ENCODE results near the gene WDFY1. TPM values are rescaled to one million over a fixed set of nuclear protein-coding genes. Genes with fewer than 3 reads are reported as not detected.

WDFY1 gene
- polyA plus RNA-seq, 5 donors, result 53.7 to 78.0 (median 69.4) TPM

GRCh38 chr2:223860809-223861738 lies 84.1 kb downstream of the WDFY1 start:
- no peak for DNase-seq

- DNase-seq, result no peak
Measured at GRCh38 chr2:223859070-223859469, 86.1 kb downstream of the WDFY1 start.

- no peak for DNase-seq
Measured at GRCh38 chr2:223856584-223856983, 88.6 kb downstream of the WDFY1 start.

DNA sequence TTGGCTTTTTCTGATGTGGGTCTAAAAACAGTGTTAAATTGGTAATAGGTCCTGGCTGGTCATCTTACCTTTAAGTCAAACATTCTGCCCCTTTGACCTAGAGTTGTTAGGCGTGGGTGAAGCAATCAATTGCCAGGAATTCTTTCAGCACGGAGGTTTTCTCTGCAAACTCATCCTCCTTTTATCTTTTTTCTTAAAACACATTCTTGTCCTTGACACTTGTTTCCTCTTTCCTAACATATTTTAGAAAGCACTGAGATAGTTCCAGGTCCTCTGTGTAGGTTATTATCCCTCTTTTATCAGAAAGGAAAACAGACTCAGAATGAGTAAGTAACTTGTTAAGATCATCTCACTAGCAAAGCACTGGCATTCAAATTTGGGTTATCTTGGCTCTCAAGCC lies 89.1 kb downstream of the WDFY1 start:
- no peak for DNase-seq

- DNase-seq, result no peak
Measured at GRCh38 chr2:223855426-223855825, 89.7 kb downstream of the WDFY1 start.

GRCh38 chr2:223854741-223855140 lies 90.4 kb downstream of the WDFY1 start:
- no peak for DNase-seq

DNA sequence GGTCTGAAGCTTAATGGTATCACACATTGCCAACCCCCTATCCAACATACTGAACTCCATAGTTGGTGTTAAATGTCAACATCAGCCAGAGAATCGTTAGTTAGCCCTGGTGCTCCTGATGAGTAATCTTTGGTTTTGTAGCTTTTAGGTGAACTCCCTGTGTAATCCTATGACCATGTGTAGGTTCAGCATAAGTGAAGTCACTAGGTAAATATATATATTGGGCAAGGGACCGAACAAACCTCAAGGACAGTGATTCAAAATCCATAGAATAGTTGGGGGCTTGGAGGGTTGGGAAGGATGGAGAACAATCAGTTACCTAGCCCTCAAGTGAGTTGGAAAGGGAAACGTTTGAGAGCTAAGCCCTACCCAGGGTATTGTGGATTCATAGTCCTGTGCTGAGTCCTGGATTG lies 91.7 kb downstream of the WDFY1 start:
- DNase-seq, result no peak

DNA sequence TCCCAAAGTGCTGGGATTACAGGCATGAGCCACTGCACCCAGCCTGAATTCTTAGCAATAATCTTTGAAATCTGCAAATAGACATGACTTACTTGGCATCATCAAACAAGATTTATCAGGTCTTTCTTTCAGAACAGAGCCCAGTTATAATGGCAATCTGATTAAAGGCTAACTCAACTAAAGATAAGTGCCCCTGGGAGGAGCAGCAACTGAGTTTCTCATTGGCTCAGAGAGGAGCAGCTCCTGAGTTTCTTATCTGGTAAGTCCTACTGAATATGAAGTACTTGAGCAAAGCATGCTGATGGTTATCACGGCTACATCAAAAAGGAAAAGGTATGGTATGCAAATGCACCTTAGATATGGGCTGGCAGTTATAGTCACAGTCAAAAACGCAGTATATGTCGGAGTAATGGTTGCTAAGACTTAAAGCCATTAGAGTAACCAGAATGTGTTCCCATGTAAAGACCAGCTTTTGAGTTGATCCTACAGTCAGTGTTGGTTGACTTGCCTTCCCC lies 92.8 kb downstream of the WDFY1 start:
- no peak for DNase-seq

- DNase-seq, result no peak
Measured at GRCh38 chr2:223847410-223847809, 97.7 kb downstream of the WDFY1 start.

DNA sequence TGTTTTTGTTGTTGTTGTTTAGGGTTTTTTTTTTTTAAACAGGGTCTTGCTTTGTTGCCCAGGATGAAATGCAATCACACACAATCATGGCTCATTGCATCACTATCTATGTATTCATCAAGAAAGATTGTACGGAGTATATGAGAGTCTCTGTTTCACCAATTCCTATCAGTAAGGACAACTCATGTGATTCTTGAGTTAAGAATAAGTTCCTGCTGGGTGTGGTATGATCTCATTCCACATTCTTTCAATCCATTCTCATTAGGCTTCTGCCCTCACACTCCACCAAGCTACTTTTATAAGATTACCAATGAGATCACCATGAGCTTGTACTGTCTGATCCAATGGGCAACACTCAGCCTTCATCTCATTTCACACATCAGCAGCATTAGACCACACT lies 98.6 kb downstream of the WDFY1 start:
- no peak for DNase-seq

DNA sequence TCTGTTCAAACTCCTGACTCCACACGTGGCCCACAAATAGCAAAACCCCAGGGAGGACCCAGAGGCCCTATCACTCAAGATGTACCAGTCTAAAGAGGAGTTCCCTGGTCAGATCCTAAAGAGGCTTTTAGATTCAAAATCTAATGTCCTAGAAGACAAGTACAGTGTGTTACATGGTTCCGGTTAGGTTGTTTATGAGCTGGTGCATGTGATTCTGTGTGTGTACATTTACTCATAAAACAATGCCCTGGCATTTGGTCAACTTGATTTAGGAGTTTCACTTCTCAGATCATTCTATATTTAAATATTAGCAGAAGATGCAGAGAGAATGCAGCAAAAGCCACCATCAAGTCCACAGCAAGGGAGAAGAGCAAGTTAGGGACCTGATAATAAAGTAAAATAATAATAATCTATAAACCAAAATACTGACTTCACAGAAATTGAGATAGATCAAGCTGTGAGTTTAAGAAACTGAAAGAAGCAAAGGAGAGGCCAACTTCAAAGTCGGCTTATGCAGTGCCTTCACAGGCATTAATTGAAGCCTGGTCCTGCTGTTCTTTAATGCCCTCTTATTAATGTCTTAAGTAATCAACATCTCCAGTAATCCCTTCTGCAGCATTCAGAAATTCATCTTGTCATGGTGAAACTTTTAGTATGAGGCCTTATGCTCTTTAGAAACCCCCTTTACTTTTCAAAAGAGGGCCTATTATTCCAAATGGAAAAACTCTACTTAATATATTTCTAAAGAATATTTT lies 103.5 kb downstream of the WDFY1 start:
- DNase-seq, result no peak

- peak; percentile 42 to 59 for DNase-seq
Measured at GRCh38 chr2:223837287-223838061, 107.7 kb downstream of the WDFY1 start, which contains the start of gene AP1S3. Gene AP1S3 (minus strand): TSS chr2:223837582. CDS start chr2:223837450, 132 bp downstream.

DNA sequence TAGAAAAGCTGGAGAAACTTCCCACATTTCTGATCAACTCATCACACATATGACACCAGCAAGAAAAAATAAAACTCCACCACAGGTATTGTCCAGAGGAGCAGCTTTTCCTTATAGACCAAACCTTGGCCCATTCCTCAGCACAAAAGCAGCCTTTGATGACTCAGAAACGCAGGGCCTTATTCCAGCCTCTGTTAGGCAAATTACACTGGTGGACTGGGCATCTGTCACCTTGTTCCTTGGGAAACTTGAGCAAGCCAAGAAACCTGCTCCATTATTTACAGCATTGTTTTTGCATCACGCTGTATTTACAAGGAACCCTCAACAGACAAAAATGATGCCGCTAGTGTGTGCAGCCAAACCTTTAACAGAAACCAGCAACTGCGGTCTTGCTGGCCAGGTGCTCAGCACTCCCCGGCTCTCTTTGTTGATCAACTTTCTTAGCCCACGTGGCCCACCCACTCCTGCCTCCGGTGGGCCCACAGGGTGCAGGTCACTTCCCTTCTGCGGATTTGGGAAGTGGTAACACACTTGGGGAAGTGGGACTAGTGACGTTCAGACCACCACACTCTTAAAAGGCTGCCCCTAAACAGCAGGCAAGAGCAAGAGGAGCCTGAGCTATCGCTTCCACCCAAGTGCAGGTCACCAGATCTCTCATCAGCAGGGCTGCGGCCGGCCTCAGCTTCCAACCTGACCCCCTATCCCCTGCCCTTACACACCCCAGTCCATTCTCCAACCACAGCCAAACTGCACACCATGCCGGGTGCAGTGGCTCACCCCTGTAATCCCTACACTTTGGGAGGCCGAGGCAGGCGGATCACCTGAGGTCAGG lies 109.2 kb downstream of the WDFY1 start:
- no peak for DNase-seq

- DNase-seq, result no peak
Measured at GRCh38 chr2:223834431-223834830, 110.7 kb downstream of the WDFY1 start.

DNA sequence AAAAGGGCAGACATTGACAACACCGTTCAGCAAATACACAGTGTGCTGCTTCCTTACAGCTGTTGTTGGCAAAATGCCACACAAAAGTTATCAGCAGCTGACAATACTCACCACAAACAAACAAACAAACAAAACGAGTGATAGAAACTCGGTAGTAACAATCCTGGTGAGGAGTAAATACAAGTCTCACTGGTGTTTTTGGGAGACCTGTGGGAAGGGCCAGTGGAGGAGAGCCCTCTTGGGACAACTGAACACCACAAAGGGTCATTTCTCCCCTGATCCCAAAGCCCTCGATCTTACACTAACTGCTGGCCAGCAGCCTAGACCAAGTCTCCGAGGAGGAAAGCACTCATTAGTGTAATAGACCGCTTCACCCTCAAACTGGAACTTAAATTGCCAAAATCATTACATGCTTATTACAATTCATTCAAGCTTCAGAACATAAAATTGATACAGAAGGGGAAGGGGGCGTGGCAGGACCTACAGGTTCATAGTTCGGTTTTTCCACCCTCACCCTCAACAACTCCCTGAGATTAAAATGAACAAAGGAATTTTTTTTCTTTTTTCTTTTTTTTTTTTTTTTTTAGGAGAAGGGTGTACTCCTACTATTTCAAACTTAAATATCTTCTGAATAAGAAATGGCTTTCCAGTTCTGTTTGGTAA lies 112.8 kb downstream of the WDFY1 start:
- DNase-seq, result no peak

- no peak for DNase-seq
Measured at GRCh38 chr2:223829128-223829527, 116.0 kb downstream of the WDFY1 start.

DNA sequence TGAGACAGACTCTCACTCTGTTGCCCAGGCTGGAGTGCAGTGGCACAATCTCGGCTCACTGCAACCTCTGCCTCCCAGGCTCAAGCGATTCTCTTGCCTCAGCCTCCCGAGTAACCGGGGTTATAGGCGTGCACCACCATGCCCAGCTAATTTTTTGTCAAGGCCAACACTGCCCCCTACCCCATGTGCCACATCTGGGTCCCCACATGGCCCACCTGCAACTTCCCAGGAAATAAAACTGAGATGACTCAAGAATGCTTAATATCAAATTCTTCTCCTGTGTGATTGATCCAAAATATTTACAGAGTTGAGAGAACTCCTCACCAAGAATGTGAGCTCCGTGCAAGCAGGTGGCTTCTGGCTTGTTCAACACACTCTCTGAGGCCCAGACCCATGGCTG lies 116.8 kb downstream of the WDFY1 start:
- no peak for DNase-seq

DNA sequence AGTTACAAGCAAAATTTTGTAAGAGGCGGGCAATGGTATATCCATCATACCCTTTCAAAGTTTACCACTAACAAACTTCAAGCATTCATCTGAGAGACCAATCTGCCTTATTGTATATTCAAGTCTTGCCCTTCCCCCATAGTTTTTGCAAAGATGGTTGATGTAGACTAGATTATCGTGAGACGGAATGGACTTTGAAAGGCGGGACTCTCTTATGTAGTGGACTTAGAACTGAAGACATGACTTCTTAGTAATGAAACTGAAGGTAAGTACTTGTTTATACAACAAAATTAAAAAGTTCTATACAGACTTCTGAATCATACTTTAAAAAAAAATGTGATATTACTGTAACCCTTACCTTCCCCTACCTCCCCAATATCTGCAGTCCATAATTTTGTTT lies 118.1 kb downstream of the WDFY1 start:
- DNase-seq, result no peak

Measured in right lung (tissue), 5 donors.